ENCODE measurements around the gene EZR. TPM values are rescaled to one million over a fixed set of nuclear protein-coding genes. Genes with fewer than 3 reads are reported as not detected.

Gene EZR
- total RNA-seq, 1 donor from 2014 or later, result 260 TPM

DNA sequence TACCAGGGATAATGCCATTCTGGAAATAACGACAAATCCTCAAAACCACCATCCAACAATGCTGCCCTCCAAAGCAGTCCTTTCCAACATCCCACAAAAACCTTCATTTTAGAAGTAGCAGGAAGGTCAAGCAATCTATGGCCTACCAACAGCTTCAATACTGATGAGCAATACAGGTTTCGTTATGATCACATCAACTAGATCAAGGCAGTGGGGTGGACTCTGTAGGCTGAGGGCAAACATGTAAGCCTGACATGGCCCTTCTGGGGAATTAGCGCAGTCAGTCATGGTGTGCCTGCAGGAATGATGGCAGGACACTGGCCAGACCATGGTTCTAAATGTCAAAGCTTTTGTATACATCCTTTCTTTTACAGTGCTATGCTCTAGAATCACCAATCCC, 41.7 kb downstream of the EZR start:
- intact Hi-C loops (cut with DNase I), result no loop called here
- H3K9me3 ChIP-seq, result no peaks in the 10 kb centered on the region
- peaks cover 21% of the 10 kb centered on the region for H3K4me1 ChIP-seq
- ATAC-seq, result no peak
- no peak overlapping the region for H3K4me3 ChIP-seq
- no peak for TF ChIP-seq CTCF (IDR thresholded peaks at IDR 0.05)
- H3K36me3 ChIP-seq, result peaks cover 91% of the 10 kb centered on the region
- H3K27ac ChIP-seq, result no peak overlapping the region
- H3K27me3 ChIP-seq, result no peaks in the 10 kb centered on the region
- DNase-seq, result no peak

DNA sequence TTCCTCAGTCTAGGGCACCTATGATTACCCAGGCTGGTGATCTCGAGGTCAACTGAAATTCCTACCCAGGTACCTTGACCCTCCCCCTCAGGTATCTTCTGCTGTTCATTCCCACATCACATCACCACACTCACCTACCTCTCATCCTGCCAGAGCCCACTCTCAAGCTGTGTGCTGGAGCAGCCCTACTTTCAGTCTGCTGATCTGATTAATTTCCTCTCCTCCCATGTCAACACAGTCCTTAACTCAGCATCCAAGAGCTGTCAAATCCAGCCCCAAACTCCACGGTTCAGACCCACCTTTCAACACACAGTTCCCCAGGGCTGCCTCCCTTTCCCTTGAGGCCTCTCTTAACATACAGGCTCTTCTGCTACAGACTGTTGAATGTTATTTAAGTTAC, 42.4 kb downstream of the EZR start:
- Histone ChIP-seq H3K27ac (no peak overlapping the region), H3K9me3 (no peaks in the 10 kb centered on the region), H3K27me3 (no peaks in the 10 kb centered on the region), H3K36me3 (peaks cover 91% of the 10 kb centered on the region), H3K4me3 (no peak overlapping the region), H3K4me1 (peaks cover 16% of the 10 kb centered on the region)
- no peak for ATAC-seq
- TF ChIP-seq CTCF (IDR thresholded peaks at IDR 0.05), result no peak
- no peak for DNase-seq
- intact Hi-C loops (cut with DNase I), result no loop called here

DNA sequence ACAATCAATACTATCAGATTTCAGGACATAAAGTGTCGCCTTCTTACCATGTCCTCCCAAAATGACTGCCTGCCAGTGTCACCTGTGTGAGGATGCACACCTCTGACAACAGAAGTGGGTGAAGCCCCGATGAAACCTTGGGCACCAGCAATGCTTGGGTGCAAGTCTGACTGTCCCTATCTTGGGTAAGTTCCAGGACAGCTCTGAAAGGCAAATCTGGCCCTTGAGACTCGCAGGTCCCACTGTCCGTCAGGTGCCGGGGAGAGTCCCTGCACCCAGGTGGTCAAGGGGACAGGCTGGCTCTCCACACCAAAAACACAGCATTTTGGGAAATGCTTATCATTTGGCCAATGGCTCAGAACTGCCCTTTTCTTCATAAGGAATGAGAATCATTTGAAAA, 43.3 kb downstream of the EZR start:
- no peak for TF ChIP-seq CTCF (IDR thresholded peaks at IDR 0.05)
- no peak overlapping the region for H3K4me3 ChIP-seq
- no peak for ATAC-seq
- H3K9me3 ChIP-seq, result no peaks in the 10 kb centered on the region
- intact Hi-C loops (cut with DNase I), result no loop called here
- H3K36me3 ChIP-seq, result peaks cover 91% of the 10 kb centered on the region
- DNase-seq, result no peak
- no peak overlapping the region for H3K27ac ChIP-seq
- H3K4me1 ChIP-seq, result peaks cover 9% of the 10 kb centered on the region
- H3K27me3 ChIP-seq, result no peaks in the 10 kb centered on the region

- no peaks in the 10 kb centered on the region for H3K9me3 ChIP-seq
Measured at GRCh38 chr6:158774717-158775449, 44.3 kb downstream of the EZR start.

GRCh38 chr6:158773581-158774449, 45.4 kb downstream of the EZR start:
- Histone ChIP-seq H3K9me3 (no peaks in the 10 kb centered on the region), H3K36me3 (peaks cover 94% of the 10 kb centered on the region), H3K27me3 (no peaks in the 10 kb centered on the region), H3K4me3 (no peak overlapping the region), H3K27ac (no peak overlapping the region), H3K4me1 (peaks cover 9% of the 10 kb centered on the region)
- no peak for DNase-seq
- intact Hi-C loops (cut with DNase I), result no loop called here
- no peak for ATAC-seq
- TF ChIP-seq CTCF (IDR thresholded peaks at IDR 0.05), result no peak

More at GRCh38 chr6:158774717-158775449, 44.3 kb downstream of the EZR start:
- no peak for TF ChIP-seq CTCF (IDR thresholded peaks at IDR 0.05)
- ATAC-seq (no peak), DNase-seq (no peak)
- intact Hi-C loops (cut with DNase I), result no loop called here
- Histone ChIP-seq H3K4me1 (peaks cover 9% of the 10 kb centered on the region), H3K27me3 (no peaks in the 10 kb centered on the region), H3K27ac (no peak overlapping the region), H3K36me3 (peaks cover 91% of the 10 kb centered on the region), H3K4me3 (no peak overlapping the region)

Data from upper lobe of right lung (tissue), 1 donor.